GDM1 (cell line): ENCODE measurements around the gene ZNF384.
"Not testable (repeated sequence)": the region's sequence is repeated elsewhere in the genome, so short reads cannot be mapped to it uniquely, and the experiment has no call there.

Experiments used
- DNase-seq: peaks from one replicate; lab custom pipeline; 2025; lab: John Stamatoyannopoulos, UW

The ZNF384 gene

DNA sequence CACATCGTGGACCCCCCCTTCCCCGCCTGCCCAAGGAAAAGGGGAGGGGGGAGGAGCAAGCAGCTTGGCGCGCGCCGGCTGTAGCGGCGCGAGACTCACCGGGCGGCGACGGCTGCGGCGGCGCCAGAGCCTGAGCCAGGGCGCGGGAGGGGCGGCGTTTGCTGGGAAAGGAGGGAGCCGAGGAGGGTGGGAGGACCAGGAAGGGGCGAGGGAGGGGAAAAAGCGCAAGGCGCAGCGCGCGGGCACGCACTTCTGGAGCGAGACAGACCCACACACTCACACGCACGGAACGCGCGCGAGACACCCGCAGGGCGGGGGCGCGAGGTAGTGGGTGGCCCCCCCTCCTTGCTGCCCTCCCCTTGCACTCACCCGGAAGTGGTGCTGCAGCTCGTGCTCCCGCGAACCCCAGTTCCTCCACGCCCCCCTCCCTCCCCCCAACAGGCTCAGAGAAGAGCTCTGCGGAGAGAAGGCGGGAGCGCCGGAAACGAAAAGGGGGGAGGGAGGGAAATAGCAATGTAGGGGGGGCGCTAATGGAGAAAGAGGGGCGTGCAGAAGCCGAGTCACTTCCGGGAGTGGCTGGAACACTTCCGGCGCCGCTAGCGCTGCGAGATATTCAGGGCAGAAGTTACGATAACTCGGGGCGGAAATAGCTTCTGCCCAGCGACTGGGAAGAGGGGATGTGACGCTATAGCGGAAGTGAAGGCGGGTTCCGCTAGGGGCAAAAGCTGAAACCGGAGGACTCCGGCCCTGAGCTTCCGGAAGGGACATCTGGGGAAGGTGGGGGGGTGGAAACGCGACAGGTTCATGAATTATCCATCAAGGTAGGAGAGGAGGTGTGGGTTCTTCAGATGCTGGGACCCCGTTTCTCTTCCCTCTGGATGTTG lies at the start of gene ZNF384:
ZNF384 (minus strand) TSS at position 377 of the 884 bp plus-strand sequence. CDS start 9,855 bp downstream, outside the sequence.
- DNase-seq = peak; percentile 99

DNA sequence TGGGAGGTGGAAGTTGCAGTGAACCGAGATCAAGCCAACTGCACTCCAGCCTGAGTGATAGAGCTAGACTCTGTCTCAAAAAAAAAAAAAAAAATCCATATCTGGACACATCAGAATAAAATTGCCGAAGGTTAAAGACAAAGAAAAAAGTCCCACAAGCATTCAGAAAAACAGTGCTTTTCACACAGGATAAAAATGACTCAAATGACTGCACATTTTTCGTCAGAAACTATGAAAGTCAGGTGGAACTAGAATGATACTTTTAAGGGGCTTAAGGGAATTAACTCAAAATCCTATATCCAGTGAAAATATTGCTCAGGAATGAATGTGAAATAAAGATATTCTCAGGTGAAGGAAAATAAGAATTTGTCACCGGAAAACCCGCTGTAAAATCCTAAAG lies 47.6 kb upstream of the ZNF384 start:
- no peak for DNase-seq

DNA sequence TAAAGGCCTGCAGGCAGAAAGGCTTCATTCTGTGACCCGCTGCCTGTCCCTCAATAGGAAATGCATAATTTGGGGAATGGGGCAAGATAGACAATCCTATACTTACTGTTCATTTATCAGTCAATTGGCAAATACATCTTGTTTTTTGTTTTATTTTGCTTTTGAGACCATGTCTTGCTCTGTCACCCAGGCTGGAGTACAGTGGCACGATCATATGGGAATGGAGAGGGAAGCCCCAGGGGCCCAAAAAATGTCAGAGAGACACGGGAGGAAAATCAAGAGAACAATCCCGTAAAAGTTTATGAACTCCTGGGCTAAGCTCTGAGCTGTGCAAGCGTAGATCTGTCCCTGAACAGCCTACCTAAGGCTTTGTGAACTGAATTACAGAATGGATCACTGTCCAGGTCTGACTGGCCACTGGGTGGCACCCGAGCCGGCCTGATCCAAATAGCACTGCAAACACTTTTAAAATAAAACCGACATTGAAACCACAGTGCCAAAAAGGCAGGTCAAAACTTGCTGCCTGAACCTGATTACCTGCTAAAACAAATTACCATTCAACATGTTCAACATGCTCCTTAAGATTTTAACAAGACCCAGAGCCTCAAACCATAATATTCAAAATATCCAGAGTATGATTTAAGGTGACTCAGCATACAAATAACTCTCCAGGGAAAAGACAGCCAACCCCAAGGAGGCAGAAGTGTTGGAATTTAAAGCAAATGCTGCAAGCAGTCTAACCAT lies 46.4 kb upstream of the ZNF384 start:
- peak; percentile 44 for DNase-seq

DNA sequence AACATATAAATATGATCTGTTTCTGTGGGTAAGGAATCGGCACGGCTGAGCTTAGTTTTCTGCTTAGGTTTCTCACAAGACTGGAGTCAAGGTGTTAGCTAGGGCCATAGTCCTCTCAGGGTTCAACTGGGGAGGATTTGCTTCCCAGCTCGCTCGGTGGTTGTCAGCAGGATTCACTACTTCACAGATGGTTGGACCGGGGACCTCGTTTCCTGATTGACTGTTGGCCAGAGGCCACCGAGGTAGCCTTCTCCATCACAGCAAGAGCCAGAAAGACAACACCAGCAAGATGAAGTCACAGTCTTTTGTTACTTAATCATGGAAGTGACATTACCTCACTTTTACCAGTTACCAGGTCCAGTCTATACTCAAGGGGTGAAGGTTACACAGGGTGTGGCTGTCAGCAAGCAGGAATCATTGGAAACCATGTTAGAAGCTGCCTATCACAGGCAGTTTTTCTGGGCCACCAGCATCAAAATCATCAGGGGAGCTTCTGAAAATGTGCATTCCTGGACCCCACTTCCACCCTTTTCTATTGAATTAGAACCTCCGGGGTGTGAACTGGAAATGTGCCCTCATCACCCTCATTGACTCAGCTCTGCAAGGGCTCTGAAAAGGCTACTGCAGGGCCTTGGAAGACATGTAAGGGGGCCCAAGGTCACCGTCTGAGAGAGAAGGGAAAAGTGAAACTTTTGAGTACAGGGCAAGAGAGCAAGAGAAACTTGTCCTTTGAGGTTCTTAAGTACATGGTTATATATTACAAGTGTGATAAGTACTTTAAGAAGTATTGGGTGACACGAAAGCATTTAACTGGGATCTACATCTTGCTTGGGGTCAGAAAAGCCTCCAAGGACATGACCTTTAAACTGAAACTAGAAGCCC lies 45.6 kb upstream of the ZNF384 start:
- no peak for DNase-seq

DNA sequence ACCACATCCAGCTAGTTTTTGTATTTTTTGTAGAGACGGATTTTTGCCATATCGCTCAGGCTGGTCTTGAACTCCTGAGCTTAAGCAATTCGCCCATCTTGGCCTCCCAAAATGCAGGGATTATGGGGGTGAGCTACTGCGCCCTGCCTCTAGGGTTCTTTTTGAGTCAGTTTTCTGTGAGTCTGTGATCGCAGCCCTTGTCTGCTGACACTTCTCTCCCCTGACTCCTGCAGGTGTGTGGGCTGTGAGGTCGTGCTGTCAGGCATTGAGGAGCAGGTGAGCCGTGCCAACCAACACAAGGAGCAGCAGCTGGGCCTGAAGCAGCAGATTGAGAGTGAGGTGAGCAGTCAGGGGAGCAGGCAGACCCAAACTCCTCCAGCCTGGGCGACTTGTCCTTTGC lies 41.0 kb upstream of the ZNF384 start:
- DNase-seq = no peak

DNA sequence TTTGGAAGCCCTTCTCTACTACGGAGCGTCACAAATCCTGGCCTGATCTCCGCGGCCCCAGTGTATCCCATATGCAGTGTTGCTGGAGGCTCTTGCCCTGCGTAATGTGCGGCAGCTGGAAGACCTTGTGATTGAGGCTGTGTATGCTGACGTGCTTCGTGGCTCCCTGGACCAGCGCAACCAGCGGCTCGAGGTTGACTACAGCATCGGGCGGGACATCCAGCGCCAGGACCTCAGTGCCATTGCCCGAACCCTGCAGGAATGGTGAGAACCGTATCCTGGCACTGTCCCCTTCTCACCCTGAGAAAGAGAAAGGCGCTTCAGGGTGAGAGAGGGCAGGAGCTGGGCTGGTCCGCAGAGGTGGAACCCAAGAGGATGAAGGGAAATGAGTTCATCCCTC lies 40.0 kb upstream of the ZNF384 start:
- no peak for DNase-seq

DNA sequence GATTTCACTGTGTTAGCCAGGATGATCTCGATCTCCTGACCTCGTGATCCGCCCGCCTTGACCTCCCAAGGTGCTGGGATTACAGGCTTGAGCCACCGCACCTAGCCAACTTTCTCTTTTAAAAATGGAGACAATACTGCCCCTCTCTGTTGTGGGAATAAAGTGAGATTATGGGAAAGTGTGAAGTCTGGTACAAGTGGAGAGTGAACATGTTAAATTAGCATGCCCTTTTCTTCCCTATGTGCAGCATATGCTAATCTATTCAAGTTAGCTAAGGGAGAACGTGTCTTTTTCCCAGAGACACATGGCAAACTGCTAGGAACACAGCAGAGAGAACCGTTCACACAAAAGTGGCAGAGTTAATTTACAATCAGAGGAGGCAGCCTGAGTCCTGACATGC lies 36.2 kb upstream of the ZNF384 start:
- no peak for DNase-seq

DNA sequence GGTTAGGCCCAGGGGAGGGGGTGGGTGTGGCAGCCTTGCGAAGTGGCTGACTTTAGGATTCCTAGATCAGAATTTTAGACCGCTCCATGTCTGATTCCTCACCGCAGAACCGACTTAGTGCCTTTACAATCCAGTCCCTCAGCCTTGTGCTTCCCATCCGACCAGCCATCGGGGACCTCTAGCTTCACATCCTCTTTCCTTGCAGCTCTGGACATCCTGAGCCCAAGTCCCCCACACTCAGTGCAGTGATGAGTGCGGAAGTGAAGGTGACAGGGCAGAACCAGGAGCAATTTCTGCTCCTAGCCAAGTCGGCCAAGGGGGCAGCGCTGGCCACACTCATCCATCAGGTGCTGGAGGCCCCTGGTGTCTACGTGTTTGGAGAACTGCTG lies 35.2 kb upstream of the ZNF384 start:
- DNase-seq = peak; percentile 45

DNA sequence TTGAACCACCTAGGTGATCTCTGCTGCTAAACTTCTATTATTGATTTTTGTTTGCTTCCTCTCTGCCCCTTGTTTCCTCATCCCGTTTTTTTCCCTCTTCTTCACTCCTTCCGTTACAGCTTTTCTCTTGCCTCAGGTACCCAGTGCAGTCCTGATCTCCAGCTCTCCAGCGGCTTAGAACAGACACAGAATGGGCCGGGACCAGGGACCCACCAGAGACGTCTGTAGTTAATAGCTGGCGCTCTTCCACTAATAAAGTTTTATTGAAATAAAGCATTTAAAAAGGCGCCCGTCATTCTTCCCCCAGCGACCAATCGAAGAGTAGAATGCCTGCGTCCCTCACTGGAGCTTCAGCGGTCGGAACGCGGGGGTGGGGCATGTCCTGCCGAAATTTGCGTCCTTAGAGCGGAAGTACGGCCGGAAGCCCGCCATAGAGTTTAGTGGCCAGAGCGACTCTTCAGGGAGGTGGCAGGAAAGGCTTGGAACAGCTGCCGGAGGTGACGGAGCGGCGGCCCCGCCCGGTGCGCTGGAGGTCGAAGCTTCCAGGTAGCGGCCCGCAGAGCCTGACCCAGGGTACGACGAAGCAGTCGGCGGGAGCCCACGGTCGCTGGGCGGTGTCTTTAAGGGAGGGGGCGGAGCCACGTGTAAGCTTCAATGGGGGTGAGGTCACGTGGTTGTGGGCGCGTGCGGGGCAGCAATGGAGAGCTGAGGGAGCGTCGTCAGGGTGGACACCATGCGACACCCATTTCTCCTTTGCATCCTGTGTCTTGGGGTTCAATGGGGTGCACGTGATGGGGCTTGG lies 34.6 kb upstream of the ZNF384 start, which contains the start of gene COPS7A:
COPS7A (plus strand) TSS at position 440 of the 802 bp plus-strand sequence. CDS start 611 bp downstream, outside the sequence.
- DNase-seq = peak; percentile 99

DNA sequence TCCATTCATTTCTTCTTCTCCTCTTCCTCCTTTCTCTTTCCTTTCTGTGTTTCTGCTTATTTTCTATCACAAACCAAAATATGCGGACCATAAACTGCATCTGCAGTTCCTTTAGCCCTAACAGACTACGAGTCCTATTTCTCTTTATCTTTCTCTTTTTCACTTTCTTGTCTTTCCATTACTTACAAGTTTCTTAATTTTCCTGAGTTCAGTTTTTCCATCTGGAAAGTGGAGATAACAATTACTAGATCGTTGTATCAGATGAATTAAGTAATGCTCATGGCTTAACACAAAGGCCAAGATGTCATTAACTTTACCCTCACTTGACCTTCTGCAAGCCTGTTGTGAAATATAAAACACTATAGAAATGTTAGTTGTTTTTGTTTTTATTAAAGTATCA lies 33.7 kb upstream of the ZNF384 start:
- no peak for DNase-seq

DNA sequence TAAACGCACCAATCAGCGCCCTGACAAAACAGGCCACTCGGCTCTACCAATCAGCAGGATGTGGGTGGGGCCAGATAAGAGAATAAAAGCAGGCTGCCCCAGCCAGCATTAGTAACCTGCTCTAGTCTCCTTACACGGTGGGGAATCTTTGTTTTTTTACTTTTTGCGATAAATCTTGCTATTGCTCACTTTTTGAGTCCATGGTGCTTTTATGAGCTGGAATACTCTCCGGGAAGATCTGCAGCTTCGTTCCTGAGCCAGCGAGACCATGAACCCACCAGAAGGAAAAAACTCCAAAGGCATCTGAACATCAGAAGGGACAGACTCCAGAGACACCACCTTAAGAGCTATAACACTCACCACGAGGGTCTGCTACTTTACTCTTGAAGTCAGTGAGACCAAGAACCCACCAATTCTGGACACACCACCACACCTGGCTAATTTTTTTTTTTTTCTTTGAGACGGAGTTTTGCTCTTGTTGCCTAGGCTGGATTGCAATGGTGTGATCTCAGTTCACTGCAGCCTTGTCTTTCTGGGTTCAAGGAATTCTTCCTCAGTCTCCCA lies 27.8 kb upstream of the ZNF384 start:
- DNase-seq = no peak

DNA sequence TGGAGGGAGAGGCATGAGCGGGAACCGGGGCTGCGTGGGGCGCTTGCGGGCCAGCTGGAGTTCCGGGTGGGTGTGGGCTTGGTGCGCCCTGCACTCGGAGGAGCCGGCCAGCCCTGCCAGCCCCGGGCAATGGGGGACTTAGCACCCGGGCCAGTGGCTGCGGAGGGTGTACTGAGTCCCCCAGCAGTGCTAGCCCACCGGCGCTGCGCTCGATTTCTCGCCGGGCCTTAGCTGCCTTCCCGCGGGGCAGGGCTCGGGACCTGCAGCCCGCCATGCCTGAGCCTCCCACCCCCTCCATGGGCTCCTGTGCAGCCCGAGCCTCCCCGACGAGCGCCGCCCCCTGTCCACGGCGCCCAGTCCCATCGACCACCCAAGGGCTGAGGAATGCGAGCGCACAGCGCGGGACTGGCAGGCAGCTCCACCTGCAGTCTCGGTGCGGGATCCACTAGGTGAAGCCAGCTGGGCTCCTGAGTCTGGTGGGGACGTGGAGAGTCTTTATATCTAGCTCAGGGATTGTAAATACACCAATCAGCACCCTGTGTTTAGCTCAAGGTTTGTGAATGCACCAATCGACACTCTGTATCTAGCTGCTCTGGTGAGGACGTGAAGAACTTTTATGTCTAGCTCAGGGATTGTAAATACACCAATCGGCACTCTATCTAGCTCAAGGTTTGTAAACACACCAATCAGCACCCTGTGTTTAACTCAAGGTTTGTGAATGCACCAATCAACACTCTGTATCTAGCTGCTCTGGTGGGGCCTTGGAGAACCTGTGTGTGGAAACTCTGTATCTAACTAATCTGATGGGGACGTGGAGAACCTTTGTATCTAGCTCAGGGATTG lies 27.1 kb upstream of the ZNF384 start:
- not testable (repeated sequence) for DNase-seq

DNA sequence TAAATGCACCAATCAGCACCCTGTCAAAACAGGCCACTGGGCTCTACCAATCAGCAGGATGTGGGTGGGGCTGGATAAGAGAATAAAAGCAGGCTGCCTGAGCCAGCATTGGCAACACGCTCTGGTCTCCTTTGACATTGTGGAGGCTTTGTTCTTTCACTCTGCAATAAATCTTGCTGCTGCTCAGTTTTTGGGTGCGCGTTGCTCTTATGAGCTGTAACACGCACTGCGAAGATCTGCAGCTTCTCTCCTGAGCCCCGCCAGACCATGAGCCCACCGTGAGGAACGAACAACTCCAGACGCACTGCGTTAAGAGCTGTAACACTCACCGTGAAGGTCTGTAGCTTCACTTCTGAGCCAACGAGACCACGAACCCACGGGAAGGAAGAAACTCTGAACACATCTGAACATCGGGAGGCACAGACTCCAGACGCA lies 19.8 kb upstream of the ZNF384 start:
- no peak for DNase-seq

DNA sequence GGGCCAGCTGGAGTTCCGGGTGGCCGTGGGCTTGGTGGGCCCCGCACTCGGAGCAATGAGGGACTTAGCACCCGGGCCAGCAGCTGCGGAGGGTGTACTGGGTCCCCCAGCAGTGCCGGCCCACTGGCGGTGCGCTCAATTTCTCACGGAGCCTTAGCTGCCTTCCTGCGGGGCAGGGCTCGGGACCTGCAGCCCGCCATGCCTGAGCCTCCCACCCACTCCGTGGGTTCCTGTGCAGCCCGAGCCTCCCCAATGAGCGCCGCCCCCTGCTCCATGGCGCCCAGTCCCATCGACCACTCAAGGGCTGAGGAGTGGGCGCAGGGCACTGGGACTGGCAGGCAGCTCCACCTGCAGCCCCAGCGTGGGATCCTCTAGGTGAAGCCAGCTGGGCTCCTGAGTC lies 19.2 kb upstream of the ZNF384 start:
- DNase-seq = not testable (repeated sequence)

DNA sequence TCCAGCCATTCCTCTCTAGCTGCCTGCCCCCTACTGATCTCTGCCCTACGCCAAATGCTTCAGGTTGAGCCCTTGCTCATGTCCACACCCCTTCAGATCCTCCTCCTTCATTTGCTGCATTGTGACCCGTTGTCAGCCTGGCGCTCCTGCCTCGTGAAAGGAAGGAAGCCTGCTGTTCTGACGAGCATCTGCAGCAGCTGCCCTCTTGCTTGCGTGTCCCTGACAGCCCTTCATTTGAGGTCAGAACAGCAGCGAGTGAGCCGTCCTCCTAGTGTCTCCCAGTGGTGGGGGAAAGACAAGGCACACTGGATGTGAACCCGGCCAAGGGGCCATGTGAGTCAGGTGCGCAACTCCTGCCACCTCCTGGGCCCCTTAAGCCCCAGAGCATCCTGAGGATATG lies 14.5 kb upstream of the ZNF384 start:
- DNase-seq = peak; percentile 26

DNA sequence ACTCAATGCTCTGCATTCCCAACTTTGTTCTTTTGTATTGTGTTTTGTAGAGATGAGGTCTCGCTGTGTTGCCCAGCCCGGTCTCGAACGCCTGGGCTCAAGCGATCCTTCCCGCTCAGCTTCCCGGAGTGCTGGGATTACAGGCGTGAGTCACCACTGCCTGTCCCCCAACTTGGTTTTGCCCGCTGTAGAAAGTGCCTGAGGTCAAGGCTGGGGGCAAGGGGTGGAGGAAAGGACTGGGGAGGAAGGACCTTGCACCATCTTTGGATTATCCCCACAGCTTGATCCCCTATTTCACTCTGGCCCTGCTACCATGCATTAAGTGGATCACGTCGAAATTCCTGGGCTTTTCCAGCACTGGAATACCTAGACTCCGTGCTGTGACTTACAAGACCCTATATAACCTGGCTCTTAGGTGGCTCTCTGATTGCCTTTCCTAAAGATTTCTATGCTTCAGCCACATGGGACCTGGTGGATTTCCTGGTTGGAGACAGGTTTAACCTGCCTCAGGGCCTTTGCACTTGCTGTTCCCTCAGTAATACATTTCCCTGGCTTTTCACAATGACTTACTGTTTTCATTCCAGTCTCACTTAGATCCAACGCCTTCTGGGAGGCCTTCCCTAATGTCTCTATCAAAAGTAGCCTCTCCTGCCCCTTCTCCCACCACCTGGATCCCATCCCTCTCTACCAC lies 12.0 kb upstream of the ZNF384 start:
- DNase-seq = no peak

DNA sequence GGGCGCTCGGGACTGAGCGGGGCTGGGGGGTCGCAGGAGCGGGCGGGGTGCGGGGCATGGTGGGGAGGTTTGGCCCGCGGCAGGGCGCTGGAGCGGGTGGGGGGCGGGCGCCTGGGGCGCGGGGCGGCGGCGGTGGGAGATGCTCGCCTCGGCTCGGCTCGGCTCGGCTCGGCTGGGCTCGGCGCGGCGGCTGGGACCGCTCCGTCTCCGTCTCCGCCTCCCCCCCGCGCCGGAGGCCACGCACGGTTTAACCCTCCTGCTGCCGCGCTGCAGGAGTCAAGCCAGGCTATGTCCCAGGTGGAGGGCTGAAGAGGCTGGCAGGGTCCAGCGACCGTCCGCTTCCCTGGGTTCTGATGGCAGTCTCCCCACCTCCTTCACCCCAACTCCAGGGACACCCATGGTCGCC lies 11.5 kb upstream of the ZNF384 start, which contains the start of gene PIANP:
PIANP (minus strand) TSS at position 170 of the 406 bp plus-strand sequence. CDS start 2,754 bp downstream, outside the sequence.
- DNase-seq = no peak

DNA sequence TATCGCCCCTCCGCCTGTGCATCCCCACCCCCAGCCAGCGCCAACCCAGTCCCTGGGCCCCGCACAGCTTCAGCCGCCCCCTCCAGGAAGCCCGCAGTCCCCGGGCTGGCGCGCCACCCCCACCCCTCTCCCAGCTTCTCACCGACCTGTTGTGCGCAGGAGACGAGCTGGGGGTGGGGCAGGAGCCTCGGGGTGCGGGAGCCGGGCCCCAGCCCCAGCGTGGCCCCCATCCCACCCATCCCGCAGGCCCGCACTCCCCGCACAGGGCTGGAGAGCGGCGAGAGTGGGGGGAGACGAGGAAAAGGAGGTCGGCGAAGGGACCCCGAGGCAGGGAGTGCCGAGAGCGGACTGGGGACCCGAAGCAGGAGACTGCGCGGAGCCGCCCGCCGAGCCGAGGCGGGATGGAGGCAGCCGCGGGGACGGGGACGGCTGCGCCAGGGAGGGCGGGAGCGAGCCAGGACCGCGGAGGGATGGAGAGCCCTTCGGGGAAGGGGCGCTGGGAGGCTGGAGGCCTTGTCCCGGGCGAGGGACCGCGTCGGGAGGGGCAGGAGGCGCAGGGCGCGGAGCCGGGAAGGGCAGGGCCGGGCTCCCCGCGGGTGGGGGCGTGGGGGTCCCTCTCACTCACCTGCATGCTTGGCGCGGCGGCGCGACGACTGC lies 10.9 kb upstream of the ZNF384 start:
- DNase-seq = no peak
